Panc1 (cell line): Measurements from ENCODE around the gene ENDOV. TPM values are rescaled to one million over a fixed set of nuclear protein-coding genes. Genes with fewer than 3 reads are reported as not detected.

Experiments used
- ATAC-seq: fragments of 200-7000 bp; cut with Tn5 transposase; 2 replicates; pipeline ENCODE4 v1.9.1; 2020; ENCODE audit warnings: mild to moderate bottlenecking, moderate library complexity
- BruUV-seq: library from RNA; stranded (reverse); fragments of 400-500 nt; replicated peaks from 2 replicates; lab custom pipeline; 2021; lab: Mats Ljungman, UMichigan
- CTCF ChIA-PET: fragments of 300-600 bp; sonication (Branson Sonifier 250); formaldehyde crosslinking; loops from one replicate; lab custom pipeline; 2022; ENCODE audit warnings: antibody characterized with exemption; lab: Charles Lee
- POLR2A ChIA-PET: fragments of 300-600 bp; sonication (Branson Sonifier 250); formaldehyde crosslinking; loops from one replicate; lab custom pipeline; 2022; ENCODE audit warnings: antibody characterized with exemption; lab: Charles Lee
- DNase-seq: peaks from one replicate; pipeline ENCODE4 v3.0.0-alpha.2; 2010; ENCODE audit warnings: low read depth, low spot score
- H3K27ac ChIP-seq: 2 replicates; pipeline ENCODE4 v1.5.1; 2011; ENCODE audit warnings: mild to moderate bottlenecking, low read length, inconsistent platforms
- H3K27me3 ChIP-seq: fragments of 200-500 bp; sonication (Bioruptor generic); 2 replicates; pipeline ENCODE4 v1.6.0; 2014; ENCODE audit warnings: low read length, inconsistent platforms; ENCODE audit not compliant: control insufficient read depth, insufficient read depth
- H3K36me3 ChIP-seq: fragments of 200-500 bp; sonication (Bioruptor generic); 2 replicates; pipeline ENCODE4 v1.5.1; 2014; ENCODE audit warnings: inconsistent platforms, mild to moderate bottlenecking, low read length, moderate library complexity; ENCODE audit not compliant: control insufficient read depth, insufficient read depth
- H3K4me1 ChIP-seq: 2 replicates; pipeline ENCODE4 v1.5.1; 2011; ENCODE audit warnings: inconsistent platforms, mild to moderate bottlenecking, low read length, moderate library complexity; ENCODE audit not compliant: control insufficient read depth, insufficient read depth
- H3K4me3 ChIP-seq, 2 experiments: 2 replicates each; pipeline ENCODE4 v1.5.1; 2011 to 2012; ENCODE audit warnings: low read depth in 2 of 2, low read length in 2 of 2, mild to moderate bottlenecking in 2 of 2, inconsistent platforms in 1 of 2, moderate library complexity in 1 of 2
- H3K9me3 ChIP-seq: fragments of 200-500 bp; sonication (Bioruptor generic); 2 replicates; pipeline ENCODE4 v1.5.1; 2014; ENCODE audit warnings: low read depth, mild to moderate bottlenecking, inconsistent platforms, low read length, moderate library complexity; ENCODE audit not compliant: control insufficient read depth, insufficient read depth
- CTCF ChIP-seq: fragments of 450-650 bp; IDR thresholded peaks from 2 replicates; pipeline ENCODE4 v1.5.1; 2017; ENCODE audit warnings: mild to moderate bottlenecking
- POLR2AphosphoS5 ChIP-seq: IDR thresholded peaks from 2 replicates; pipeline ENCODE4 v1.6.1; 2012; ENCODE audit warnings: mild to moderate bottlenecking, low read depth, low read length, moderate library complexity
- SIN3A ChIP-seq: IDR thresholded peaks from 2 replicates; pipeline ENCODE4 v1.6.1; 2012; ENCODE audit warnings: low read depth, mild to moderate bottlenecking, low read length, moderate library complexity, borderline replicate concordance; ENCODE audit not compliant: insufficient read depth
- TCF7L2 ChIP-seq: IDR thresholded peaks from 2 replicates; pipeline ENCODE4 v1.6.1; 2011; ENCODE audit warnings: mild to moderate bottlenecking, low read depth, low read length, inconsistent platforms
- in situ Hi-C: cut with HindIII; loops from 2 replicates; pipeline ENCODE4 v1.10.0; 2016; ENCODE audit warnings: low sequenced_read_pairs, low pct_unique_long_range_greater_than_20kb
- intact Hi-C: fragments of 100-400 bp; cut with micrococcal nuclease; formaldehyde crosslinking; loops from one replicate; pipeline ENCODE4 v1.10.0; 2022; ENCODE audit not compliant: unreplicated experiment
- total RNA-seq: library from RNA; stranded (reverse); gene quantifications from one replicate; pipeline ENCODE4 v1.2.1, GENCODE V29; 2021; ENCODE audit not compliant: unreplicated experiment
- TF ChIP-seq, protein P1 (sequence below), 2 experiments: IDR thresholded peaks; 2 replicates each; pipeline ENCODE4 v1.6.1; 2011 to 2012; ENCODE audit warnings: low read depth in 2 of 2, control low read depth in 1 of 2, low read length in 1 of 2, mild to moderate bottlenecking in 1 of 2, moderate library complexity in 1 of 2; ENCODE audit not compliant: insufficient read depth in 1 of 2

The ENDOV gene
- total RNA-seq, 1 experiment from 2014 or later: 37.1 TPM

GRCh38 chr17:80443498-80443897 lies 28.5 kb downstream of the ENDOV start:
- Histone ChIP-seq H3K27me3 (no peaks in the 10 kb centered on the region), H3K9me3 (no peaks in the 10 kb centered on the region), H3K27ac (no peak overlapping the region), H3K36me3 (no peaks in the 10 kb centered on the region), H3K4me1 (no peaks in the 10 kb centered on the region), H3K4me3 (no peak overlapping the region)
- in situ Hi-C loops: no loop called here
- CTCF ChIA-PET: no interaction called here
- DNase-seq: no peak
- ATAC-seq: no peak
- intact Hi-C loops: no loop called here
- POLR2A ChIA-PET: no interaction called here
- BruUV-seq: no TSS peak
- no peak for TF ChIP-seq TCF7L2
- TF ChIP-seq SIN3A: no peak

- intact Hi-C loops (no loop called here), in situ Hi-C loops (no loop called here)
- no peaks in the 10 kb centered on the region for H3K4me1 ChIP-seq
- BruUV-seq: no TSS peak
- no peak overlapping the region for H3K4me3 ChIP-seq
- no peaks in the 10 kb centered on the region for H3K27me3 ChIP-seq
- ChIA-PET CTCF (no interaction called here), POLR2A (no interaction called here)
- no peaks in the 10 kb centered on the region for H3K36me3 ChIP-seq
- ATAC-seq (no peak), DNase-seq (no peak)
- TF ChIP-seq TCF7L2 (no peak), POLR2AphosphoS5 (no peak), CTCF (no peak), SIN3A (no peak)
- TF ChIP-seq, protein P1, sequence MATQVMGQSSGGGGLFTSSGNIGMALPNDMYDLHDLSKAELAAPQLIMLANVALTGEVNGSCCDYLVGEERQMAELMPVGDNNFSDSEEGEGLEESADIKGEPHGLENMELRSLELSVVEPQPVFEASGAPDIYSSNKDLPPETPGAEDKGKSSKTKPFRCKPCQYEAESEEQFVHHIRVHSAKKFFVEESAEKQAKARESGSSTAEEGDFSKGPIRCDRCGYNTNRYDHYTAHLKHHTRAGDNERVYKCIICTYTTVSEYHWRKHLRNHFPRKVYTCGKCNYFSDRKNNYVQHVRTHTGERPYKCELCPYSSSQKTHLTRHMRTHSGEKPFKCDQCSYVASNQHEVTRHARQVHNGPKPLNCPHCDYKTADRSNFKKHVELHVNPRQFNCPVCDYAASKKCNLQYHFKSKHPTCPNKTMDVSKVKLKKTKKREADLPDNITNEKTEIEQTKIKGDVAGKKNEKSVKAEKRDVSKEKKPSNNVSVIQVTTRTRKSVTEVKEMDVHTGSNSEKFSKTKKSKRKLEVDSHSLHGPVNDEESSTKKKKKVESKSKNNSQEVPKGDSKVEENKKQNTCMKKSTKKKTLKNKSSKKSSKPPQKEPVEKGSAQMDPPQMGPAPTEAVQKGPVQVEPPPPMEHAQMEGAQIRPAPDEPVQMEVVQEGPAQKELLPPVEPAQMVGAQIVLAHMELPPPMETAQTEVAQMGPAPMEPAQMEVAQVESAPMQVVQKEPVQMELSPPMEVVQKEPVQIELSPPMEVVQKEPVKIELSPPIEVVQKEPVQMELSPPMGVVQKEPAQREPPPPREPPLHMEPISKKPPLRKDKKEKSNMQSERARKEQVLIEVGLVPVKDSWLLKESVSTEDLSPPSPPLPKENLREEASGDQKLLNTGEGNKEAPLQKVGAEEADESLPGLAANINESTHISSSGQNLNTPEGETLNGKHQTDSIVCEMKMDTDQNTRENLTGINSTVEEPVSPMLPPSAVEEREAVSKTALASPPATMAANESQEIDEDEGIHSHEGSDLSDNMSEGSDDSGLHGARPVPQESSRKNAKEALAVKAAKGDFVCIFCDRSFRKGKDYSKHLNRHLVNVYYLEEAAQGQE (IDR thresholded peaks at IDR 0.05; ENCODE audit: insufficient read depth in 1 of 2, low read depth in 2 of 2, low read length in 1 of 2): no peak
- H3K9me3 ChIP-seq: no peaks in the 10 kb centered on the region
- no peak overlapping the region for H3K27ac ChIP-seq
These were observed 29.1 kb downstream of the ENDOV start for GRCh38 chr17:80443916-80444643.

GRCh38 chr17:80444644-80444979 lies 29.6 kb downstream of the ENDOV start:
- Histone ChIP-seq H3K27ac (no peak overlapping the region), H3K9me3 (no peaks in the 10 kb centered on the region), H3K4me1 (no peaks in the 10 kb centered on the region), H3K36me3 (no peaks in the 10 kb centered on the region), H3K27me3 (no peaks in the 10 kb centered on the region), H3K4me3 (no peak overlapping the region)
- CTCF ChIA-PET: no interaction called here
- BruUV-seq: no TSS peak
- TF ChIP-seq TCF7L2 (no peak), SIN3A (no peak), POLR2AphosphoS5 (no peak), CTCF (no peak)
- TF ChIP-seq, protein P1 (IDR thresholded peaks at IDR 0.05; ENCODE audit: insufficient read depth in 1 of 2, low read depth in 2 of 2, low read length in 1 of 2): no peak
- POLR2A ChIA-PET: no interaction called here
- ATAC-seq (no peak), DNase-seq (no peak)
- intact Hi-C loops (no loop called here), in situ Hi-C loops (no loop called here)
